ENCODE data around the gene SYNE1.

GRCh38 chr6:152394303-152394702, 242.9 kb downstream of the SYNE1 start:
- TF ChIP-seq CTCF (IDR thresholded peaks at IDR 0.05) (no peak), EP300 (IDR thresholded peaks at IDR 0.05) (no peak), POLR2A (IDR thresholded peaks at IDR 0.05) (no peak)

Data from ovary (tissue), 3 donors.